B cell (primary cell): ENCODE data around the gene TBR1. TPM values are rescaled to one million over a fixed set of nuclear protein-coding genes. Genes with fewer than 3 reads are reported as not detected.

Experiments
- ATAC-seq: fragments of 200-7000 bp; cut with Tn5 transposase; one replicate; pipeline ENCODE4 v1.10.0; 2021; ENCODE audit warnings: low read depth, mild to moderate bottlenecking, moderate number of reproducible peaks, moderate library complexity
- CTCF ChIA-PET: fragments of 350-600 bp; sonication (Branson Sonifier 250); formaldehyde crosslinking; loops from one replicate; lab custom pipeline; 2021; ENCODE audit warnings: antibody characterized with exemption, inconsistent platforms; lab: Charles Lee
- POLR2A ChIA-PET: fragments of 350-600 bp; sonication (Branson Sonifier 250); formaldehyde crosslinking; loops from one replicate; lab custom pipeline; 2021; ENCODE audit warnings: antibody characterized with exemption; lab: Charles Lee
- DNase-seq: peaks from one replicate; pipeline ENCODE4 v3.0.0; 2013
- H2AFZ ChIP-seq: 2 replicates; pipeline ENCODE4 v1.6.1; 2012; ENCODE audit warnings: mild to moderate bottlenecking, low read depth, low read length; ENCODE audit not compliant: insufficient read depth, poor library complexity, severe bottlenecking
- H3K27ac ChIP-seq, 2 donors: 1 replicate in 1 of 2; 2 replicates in 1 of 2; pipeline ENCODE4 v1.5.1; 2012 to 2013; ENCODE audit warnings: low read length in 2 of 2, mild to moderate bottlenecking in 2 of 2, moderate library complexity in 1 of 2
- H3K27me3 ChIP-seq, 4 experiments: fragments of 200-600 bp in 1 of 4; sonication (generic) in 1 of 4; replicated peaks in 1 of 4; 1 replicate in 2 of 4; 2 replicates in 2 of 4; pipeline versions ENCODE4 v1.6.1 to v1.7.0; 2013 to 2016; ENCODE audit warnings: low read length in 3 of 4, mild to moderate bottlenecking in 2 of 4, mixed read lengths in 1 of 4, moderate library complexity in 1 of 4; ENCODE audit not compliant: insufficient read depth in 4 of 4, control insufficient read depth in 3 of 4; ENCODE audit errors: control extremely low read depth in 1 of 4
- H3K36me3 ChIP-seq, 2 experiments: replicated peaks in 1 of 2; 1 replicate in 1 of 2; 2 replicates in 1 of 2; pipeline versions ENCODE4 v1.6.1 to v1.7.1; 2013; ENCODE audit warnings: low read length in 1 of 2; ENCODE audit not compliant: insufficient read depth in 2 of 2, control insufficient read depth in 1 of 2; ENCODE audit errors: control extremely low read depth in 1 of 2, extremely low read depth in 1 of 2
- H3K4me1 ChIP-seq, 2 donors: fragments of 200-600 bp in 1 of 2; sonication (generic) in 1 of 2; 1 replicate in 1 of 2; 2 replicates in 1 of 2; pipeline versions ENCODE4 v1.5.1 to v1.6.1; 2013 to 2017; ENCODE audit warnings: low read length in 2 of 2; ENCODE audit not compliant: control insufficient read depth in 2 of 2, insufficient read depth in 2 of 2
- H3K4me2 ChIP-seq: replicated peaks from 2 replicates; pipeline ENCODE3; 2012; ENCODE audit warnings: mild to moderate bottlenecking, low read depth, low read length; ENCODE audit not compliant: poor library complexity, severe bottlenecking
- H3K4me3 ChIP-seq, 5 experiments: fragments of 200-600 bp in 1 of 5; sonication (generic) in 1 of 5; 1 replicate in 3 of 5; 2 replicates in 2 of 5; pipeline versions ENCODE4 v1.5.1 to v1.7.0; 2011 to 2016; ENCODE audit warnings: low read length in 4 of 5, mild to moderate bottlenecking in 4 of 5, low read depth in 2 of 5, control low read depth in 1 of 5, moderate library complexity in 1 of 5; ENCODE audit not compliant: insufficient read depth in 1 of 5; ENCODE audit errors: control extremely low read depth in 1 of 5, extremely low read depth in 1 of 5
- H3K79me2 ChIP-seq: fragments of 200-600 bp; sonication (generic); one replicate; pipeline ENCODE4 v1.6.0; 2016; ENCODE audit warnings: low read length; ENCODE audit not compliant: control insufficient read depth, insufficient read depth
- H3K9ac ChIP-seq: fragments of 200-600 bp; sonication (generic); 2 replicates; pipeline ENCODE4 v1.6.1; 2017; ENCODE audit warnings: mild to moderate bottlenecking, low read length, moderate library complexity
- H3K9me3 ChIP-seq, 3 donors: one replicate each; pipeline versions ENCODE4 v1.6.1 to v1.7.1; 2013; ENCODE audit warnings: low read length in 2 of 3; ENCODE audit not compliant: control insufficient read depth in 2 of 3, insufficient read depth in 1 of 3; ENCODE audit errors: control extremely low read depth in 1 of 3
- H4K20me1 ChIP-seq: 2 replicates; pipeline ENCODE4 v1.6.0; 2012; ENCODE audit warnings: mild to moderate bottlenecking, low read length; ENCODE audit not compliant: insufficient read depth, control insufficient read depth, poor library complexity, severe bottlenecking
- H3K27ac Mint-ChIP-seq: one replicate; pipeline ENCODE4 v1.8.0; 2021; ENCODE audit warnings: mixed read lengths
- H3K27me3 Mint-ChIP-seq: one replicate; pipeline ENCODE4 v1.8.0; 2021; ENCODE audit warnings: mixed read lengths
- H3K4me1 Mint-ChIP-seq: one replicate; pipeline ENCODE4 v1.8.0; 2021; ENCODE audit warnings: mixed read lengths
- H3K4me3 Mint-ChIP-seq: one replicate; pipeline ENCODE4 v1.8.0; 2021; ENCODE audit warnings: mixed read lengths
- H3K9me3 Mint-ChIP-seq: one replicate; pipeline ENCODE4 v1.8.0; 2022; ENCODE audit warnings: mixed read lengths; ENCODE audit not compliant: insufficient read depth
- EZH2 ChIP-seq: IDR thresholded peaks from 2 replicates; pipeline ENCODE4 v1.6.1; 2012; ENCODE audit warnings: borderline replicate concordance, low read depth, mild to moderate bottlenecking, moderate library complexity, low read length; ENCODE audit not compliant: insufficient read depth, poor library complexity, severe bottlenecking
- WGBS: methylation state at CpG from one replicate; pipeline ENCODE4 v1.1.5; 2013; ENCODE audit warnings: missing lambda C conversion rate; ENCODE audit not compliant: insufficient coverage; 5-methylcytosine and 5-hydroxymethylcytosine counted together
- intact Hi-C: fragments of 100-400 bp; cut with micrococcal nuclease; formaldehyde crosslinking; loops from one replicate; pipeline ENCODE4 v1.10.0; 2022
- polyA plus RNA-seq: library from polyadenylated mRNA; depleted of rRNA; stranded (reverse); fragments of >200 nt; gene quantifications from 2 replicates; pipeline ENCODE4 v1.2.3, GENCODE V29; 2012
- total RNA-seq, 2 donors: library from RNA; stranded (reverse); fragments of 120-200 nt in 1 of 2; gene quantifications; 1 replicate in 1 of 2; 2 replicates in 1 of 2; pipeline versions ENCODE4 v1.2.3 to v1.2.4, GENCODE V29; 2013 to 2022
- TF ChIP-seq, protein P1 (sequence below): fragments of 200-600 bp; IDR thresholded peaks from one replicate; pipeline ENCODE4 v1.8.0; 2022; ENCODE audit warnings: antibody characterized with exemption, mild to moderate bottlenecking

TBR1 gene
- total and polyA plus RNA-seq, 2 donors (not counting 1 experiment from before 2014, with no cell fraction given) = not detected

DNA sequence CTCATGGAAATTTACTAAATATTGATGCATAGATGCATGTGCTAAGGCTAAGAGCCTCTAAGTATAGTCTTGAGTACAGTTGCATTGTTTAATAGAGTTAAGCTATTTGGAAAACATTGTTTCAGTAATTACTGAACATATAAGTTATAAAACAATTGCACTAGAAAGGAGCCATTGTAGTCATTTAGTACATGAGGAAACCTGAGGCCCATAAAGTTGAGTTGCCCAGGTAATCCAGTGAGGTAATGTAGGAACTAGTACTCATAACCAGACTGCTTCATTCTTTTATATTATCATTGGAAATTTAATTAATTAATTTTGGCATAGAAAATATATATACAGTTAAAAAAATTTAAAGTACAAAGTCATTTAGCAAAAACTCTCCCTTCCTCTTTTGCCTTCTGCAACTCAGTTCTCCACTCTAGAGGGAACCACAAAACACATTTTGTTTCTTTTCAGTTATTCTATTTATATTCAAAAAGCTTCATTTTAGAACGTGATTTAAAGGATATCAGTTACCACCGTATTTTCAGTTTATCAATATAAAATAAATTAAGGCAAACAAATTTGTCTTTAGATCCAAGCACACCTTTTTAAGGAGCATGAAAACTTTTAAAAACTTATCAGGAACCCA is 27.8 kb upstream of the TBR1 start:
- no peaks in the 10 kb centered on the region for H4K20me1 ChIP-seq
- no peak overlapping the region for H3K9ac ChIP-seq
- H3K4me2 ChIP-seq = peak overlapping the region; percentile 7
- ChIA-PET CTCF (interaction anchor here (1.2 kb wide), 1 partner anchor 10 kb away, joined by 4 read pairs; no protein-coding TSS in a partner anchor), POLR2A (no interaction called here)
- H3K4me1 ChIP-seq = peaks cover 0 to 3% of the 10 kb centered on the region in 2 donors
- ATAC-seq (no peak), DNase-seq (no peak)
- no peak overlapping the region for H3K27ac Mint-ChIP-seq
- H3K4me3 Mint-ChIP-seq = no peak overlapping the region
- no peaks in the 10 kb centered on the region for H3K79me2 ChIP-seq
- H3K27me3 ChIP-seq = no peaks in the 10 kb centered on the region
- H3K36me3 ChIP-seq = peaks cover 2 to 3% of the 10 kb centered on the region in 2 experiments
- WGBS = no CpG with 5 or more reads among the region's 2 CpGs
- no peak overlapping the region for H3K4me3 ChIP-seq
- H3K9me3 Mint-ChIP-seq = no peaks in the 10 kb centered on the region
- intact Hi-C loops = no loop called here
- no peaks in the 10 kb centered on the region for H3K9me3 ChIP-seq
- no peak for TF ChIP-seq EZH2
- TF ChIP-seq, protein P1, sequence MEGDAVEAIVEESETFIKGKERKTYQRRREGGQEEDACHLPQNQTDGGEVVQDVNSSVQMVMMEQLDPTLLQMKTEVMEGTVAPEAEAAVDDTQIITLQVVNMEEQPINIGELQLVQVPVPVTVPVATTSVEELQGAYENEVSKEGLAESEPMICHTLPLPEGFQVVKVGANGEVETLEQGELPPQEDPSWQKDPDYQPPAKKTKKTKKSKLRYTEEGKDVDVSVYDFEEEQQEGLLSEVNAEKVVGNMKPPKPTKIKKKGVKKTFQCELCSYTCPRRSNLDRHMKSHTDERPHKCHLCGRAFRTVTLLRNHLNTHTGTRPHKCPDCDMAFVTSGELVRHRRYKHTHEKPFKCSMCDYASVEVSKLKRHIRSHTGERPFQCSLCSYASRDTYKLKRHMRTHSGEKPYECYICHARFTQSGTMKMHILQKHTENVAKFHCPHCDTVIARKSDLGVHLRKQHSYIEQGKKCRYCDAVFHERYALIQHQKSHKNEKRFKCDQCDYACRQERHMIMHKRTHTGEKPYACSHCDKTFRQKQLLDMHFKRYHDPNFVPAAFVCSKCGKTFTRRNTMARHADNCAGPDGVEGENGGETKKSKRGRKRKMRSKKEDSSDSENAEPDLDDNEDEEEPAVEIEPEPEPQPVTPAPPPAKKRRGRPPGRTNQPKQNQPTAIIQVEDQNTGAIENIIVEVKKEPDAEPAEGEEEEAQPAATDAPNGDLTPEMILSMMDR = no peak
- H3K27me3 Mint-ChIP-seq = no peaks in the 10 kb centered on the region
- peaks cover 23% of the 10 kb centered on the region for H3K4me1 Mint-ChIP-seq
- no peak overlapping the region for H3K27ac ChIP-seq
- H2AFZ ChIP-seq = no peak overlapping the region

DNA sequence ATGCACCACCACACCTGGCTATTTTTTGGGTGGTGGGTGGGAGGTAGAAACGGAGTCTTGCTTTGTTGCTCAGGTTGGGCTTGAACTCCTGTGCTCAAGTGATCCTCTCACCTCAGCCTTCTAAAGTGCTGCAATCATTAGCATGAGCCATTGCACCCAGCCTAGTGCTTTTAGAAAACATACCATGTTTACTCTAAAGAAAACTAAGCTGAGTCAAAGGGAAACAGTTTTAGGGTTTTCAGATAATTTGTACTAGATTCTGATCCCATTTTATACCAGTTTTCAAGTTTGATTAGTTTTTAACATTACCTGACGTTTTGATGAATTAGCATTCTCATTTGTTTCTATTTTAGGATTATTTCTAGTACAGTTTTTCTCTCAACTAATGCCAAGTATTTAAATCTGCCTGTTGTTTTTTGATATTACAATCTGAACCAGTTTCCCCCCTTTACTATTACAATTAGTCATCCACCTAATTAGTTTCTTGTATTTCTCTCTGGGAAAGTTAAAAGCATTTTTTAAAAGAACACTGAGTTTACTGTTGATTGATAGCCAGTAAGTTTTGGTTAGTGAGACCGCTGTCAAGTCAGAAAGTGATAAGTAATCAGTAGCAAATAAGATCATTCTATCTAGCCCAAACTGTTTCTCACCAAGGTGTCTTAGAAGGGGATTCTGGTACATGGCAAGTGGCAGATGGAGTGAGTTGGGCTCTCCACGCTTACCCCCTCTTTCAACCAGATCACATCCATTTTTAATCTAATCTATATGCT is 24.2 kb upstream of the TBR1 start:
- H3K4me1 ChIP-seq = peaks cover 0 to 3% of the 10 kb centered on the region in 2 donors
- no peak overlapping the region for H3K4me2 ChIP-seq
- H3K27ac ChIP-seq = no peak overlapping the region
- intact Hi-C loops = no loop called here
- no peaks in the 10 kb centered on the region for H3K9me3 Mint-ChIP-seq
- H3K4me3 Mint-ChIP-seq = no peak overlapping the region
- TF ChIP-seq EZH2 = no peak
- TF ChIP-seq, protein P1 = no peak
- H3K36me3 ChIP-seq = peaks cover 5 to 22% of the 10 kb centered on the region in 2 experiments
- no peaks in the 10 kb centered on the region for H4K20me1 ChIP-seq
- DNase-seq (no peak), ATAC-seq (no peak)
- CTCF ChIA-PET = no interaction called here
- POLR2A ChIA-PET = no interaction called here
- no peak overlapping the region for H3K9ac ChIP-seq
- H3K27ac Mint-ChIP-seq = no peak overlapping the region
- no CpG with 5 or more reads among the region's 4 CpGs for WGBS
- H3K4me3 ChIP-seq = no peak overlapping the region
- peaks cover 4% of the 10 kb centered on the region for H3K4me1 Mint-ChIP-seq
- H3K27me3 ChIP-seq = no peaks in the 10 kb centered on the region
- no peaks in the 10 kb centered on the region for H3K9me3 ChIP-seq
- no peak overlapping the region for H2AFZ ChIP-seq
- H3K27me3 Mint-ChIP-seq = no peaks in the 10 kb centered on the region
- H3K79me2 ChIP-seq = no peaks in the 10 kb centered on the region
